Bronchial epithelial cell (primary cell): Measurements from ENCODE around the gene ALAS2. TPM values are rescaled to one million over a fixed set of nuclear protein-coding genes. Genes with fewer than 3 reads are reported as not detected.

Experiments
- DNase-seq: peaks from one replicate; pipeline ENCODE4 v3.0.0-alpha.2; 2010; ENCODE audit warnings: low read depth
- FAIRE-seq: peaks from 2 replicates; lab custom pipeline; 2011; peaks lifted over from hg19 to GRCh38; lab: Jason Lieb, UNC
- H3K27me3 ChIP-seq: 2 replicates; pipeline ENCODE4 v1.5.1; 2011; ENCODE audit warnings: low read length; ENCODE audit not compliant: control insufficient read depth, insufficient read depth
- H3K36me3 ChIP-seq: 2 replicates; pipeline ENCODE4 v1.5.1; 2011; ENCODE audit warnings: low read length; ENCODE audit not compliant: control insufficient read depth, insufficient read depth
- H3K4me3 ChIP-seq: 2 replicates; pipeline ENCODE4 v1.5.1; 2011; ENCODE audit warnings: mild to moderate bottlenecking, low read depth, low read length, control low read depth
- CTCF ChIP-seq: IDR thresholded peaks from 2 replicates; pipeline ENCODE4 v1.5.1; 2011; ENCODE audit warnings: mild to moderate bottlenecking, moderate library complexity, low read length, control low read depth, inconsistent platforms; ENCODE audit not compliant: insufficient read depth, severe bottlenecking
- total RNA-seq: library from RNA; depleted of rRNA; stranded (reverse); fragments of >200 nt; gene quantifications from 2 replicates; pipeline ENCODE4 v1.2.1, GENCODE V29; 2014

Gene ALAS2
- total RNA-seq, 1 donor from 2014 or later, result not detected

GRCh38 chrX:54999717-55000598 is 30.8 kb downstream of the ALAS2 start, which contains the start of gene APEX2:
Gene APEX2 (plus strand): TSS chrX:55000363. CDS start chrX:55000423, 60 bp downstream.
- peak within 1 kb of the TSS; percentile 64 for H3K4me3 ChIP-seq
- H3K36me3 ChIP-seq, result peaks cover 7% of the 10 kb centered on the region
- TF ChIP-seq CTCF, result no peak
- FAIRE-seq, result no peak
- peak; percentile 86 for DNase-seq
- no peaks in the 10 kb centered on the region for H3K27me3 ChIP-seq

- Histone ChIP-seq H3K27me3 (no peaks in the 10 kb centered on the region), H3K36me3 (no peaks in the 10 kb centered on the region), H3K4me3 (no peak overlapping the region)
- DNase-seq (no peak), FAIRE-seq (no peak)
- no peak for TF ChIP-seq CTCF
Measured at GRCh38 chrX:54995621-54996020, 35.2 kb downstream of the ALAS2 start.

GRCh38 chrX:54994668-54995351 is 36.0 kb downstream of the ALAS2 start:
- FAIRE-seq (no peak), DNase-seq (no peak)
- H3K36me3 ChIP-seq, result no peaks in the 10 kb centered on the region
- no peak overlapping the region for H3K4me3 ChIP-seq
- no peaks in the 10 kb centered on the region for H3K27me3 ChIP-seq
- TF ChIP-seq CTCF, result no peak

- no peaks in the 10 kb centered on the region for H3K27me3 ChIP-seq
- DNase-seq, result no peak
- FAIRE-seq, result no peak
- H3K36me3 ChIP-seq, result no peaks in the 10 kb centered on the region
- no peak within 1 kb of the TSS for H3K4me3 ChIP-seq
- no peak for TF ChIP-seq CTCF
Measured at GRCh38 chrX:54994099-54994498, 36.7 kb downstream of the ALAS2 start, which contains the start of gene PFKFB1. Gene PFKFB1 (minus strand): TSS chrX:54994188. CDS start chrX:54994007, 181 bp downstream.

DNA sequence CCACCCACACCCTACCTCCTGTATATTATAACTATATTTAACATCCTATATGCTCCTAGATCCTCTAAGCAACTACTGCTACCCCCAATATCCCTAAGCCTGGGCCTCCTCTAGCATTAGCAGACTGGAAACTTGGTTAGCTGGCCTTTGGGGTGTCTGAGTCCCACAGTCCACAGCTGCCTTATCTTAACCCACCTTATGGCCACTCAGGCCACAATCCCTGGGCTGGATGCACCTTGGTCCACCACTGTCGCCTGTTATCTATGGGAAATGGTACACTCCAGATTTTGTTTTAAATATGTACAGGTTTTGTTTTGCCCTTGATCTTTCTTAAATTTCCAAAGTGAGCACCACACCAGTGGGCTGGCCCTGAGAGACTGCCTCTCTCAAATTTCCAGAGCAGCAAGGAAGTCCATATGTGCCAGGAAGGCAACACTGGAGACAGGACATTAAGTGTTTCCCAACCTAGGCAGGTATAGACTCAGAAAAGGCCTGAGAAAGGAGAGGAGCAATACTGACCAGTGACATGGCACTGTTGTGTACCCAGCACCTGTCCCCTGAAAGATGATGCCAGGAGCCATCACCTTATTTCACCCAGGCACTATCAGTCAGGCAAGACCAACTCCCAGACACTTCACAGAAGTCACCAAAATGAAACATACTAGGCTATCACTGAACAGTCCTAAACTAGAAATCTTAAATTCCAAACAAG is 37.7 kb downstream of the ALAS2 start:
- H3K4me3 ChIP-seq, result no peak overlapping the region
- FAIRE-seq (no peak), DNase-seq (no peak)
- H3K27me3 ChIP-seq, result no peaks in the 10 kb centered on the region
- TF ChIP-seq CTCF, result no peak
- no peaks in the 10 kb centered on the region for H3K36me3 ChIP-seq
